HCT116 (cell line): ENCODE measurements around the gene GRHL3. TPM values are rescaled to one million over a fixed set of nuclear protein-coding genes. Genes with fewer than 3 reads are reported as not detected.

ENCODE experiments used
- ATAC-seq: fragments of 200-7000 bp; cut with Tn5 transposase; 2 replicates; pipeline ENCODE4 v1.9.1; 2020; ENCODE audit warnings: mild to moderate bottlenecking, moderate library complexity
- BruUV-seq: library from RNA; stranded (reverse); fragments of 400-500 nt; replicated peaks from 2 replicates; lab custom pipeline; 2021; lab: Mats Ljungman, UMichigan
- CTCF ChIA-PET: fragments of 300-600 bp; sonication (Branson Sonifier 250); formaldehyde crosslinking; loops from one replicate; lab custom pipeline; 2021; ENCODE audit warnings: antibody characterized with exemption; lab: Charles Lee
- POLR2A ChIA-PET: fragments of 300-600, 350-600 bp; sonication (Branson Sonifier 250); formaldehyde crosslinking; loops from one replicate; lab custom pipeline; 2021; ENCODE audit warnings: antibody characterized with exemption; lab: Charles Lee
- RAD21 ChIA-PET, 2 experiments: fragments of 300-600 bp; sonication (Branson Sonifier 250); formaldehyde crosslinking; loops; one replicate each; lab custom pipeline; 2023; ENCODE audit warnings: low total read pairs in 2 of 2; ENCODE audit not compliant: uncharacterized antibody in 2 of 2, unreplicated experiment in 2 of 2, low non-redundant PET in 1 of 2; lab: Charles Lee
- DNase-seq: peaks from one replicate; pipeline ENCODE4 v3.0.0-alpha.2; 2010; ENCODE audit warnings: low read depth, low spot score
- H2AFZ ChIP-seq: fragments of 200-600 bp; shearing (Covaris generic), sonication (generic); 2 replicates; pipeline ENCODE4 v1.6.1; 2017; ENCODE audit warnings: low read depth, mixed run types, mixed read lengths, antibody characterized with exemption, low read length; ENCODE audit not compliant: poor library complexity, severe bottlenecking
- H3K27ac ChIP-seq: 2 replicates; pipeline ENCODE4 v1.5.1; 2012; ENCODE audit warnings: low read depth, low read length
- H3K27me3 ChIP-seq: fragments of 200-600 bp; sonication (generic); 2 replicates; pipeline ENCODE4 v1.6.1; 2016; ENCODE audit warnings: mixed run types, low read length, mixed read lengths; ENCODE audit not compliant: insufficient read depth
- H3K36me3 ChIP-seq, 2 experiments: fragments of 200-500 bp in 1 of 2; fragments of 200-600 bp in 1 of 2; sonication (Bioruptor generic) in 1 of 2; sonication (generic) in 1 of 2; 2 replicates each; pipeline versions ENCODE4 v1.5.1 to v1.6.1; 2014 to 2016; ENCODE audit warnings: low read length in 2 of 2, inconsistent platforms in 1 of 2, mixed read lengths in 1 of 2, mixed run types in 1 of 2; ENCODE audit not compliant: insufficient read depth in 2 of 2, control insufficient read depth in 1 of 2
- H3K4me1 ChIP-seq, 2 experiments: fragments of 200-600 bp in 1 of 2; sonication (generic) in 1 of 2; 2 replicates each; pipeline versions ENCODE4 v1.5.1 to v1.6.1; 2012 to 2017; ENCODE audit warnings: low read length in 2 of 2, inconsistent platforms in 1 of 2, mild to moderate bottlenecking in 1 of 2, mixed read lengths in 1 of 2, mixed run types in 1 of 2, moderate library complexity in 1 of 2; ENCODE audit not compliant: insufficient read depth in 2 of 2, control insufficient read depth in 1 of 2
- H3K4me2 ChIP-seq: fragments of 200-600 bp; sonication (generic); 2 replicates; pipeline ENCODE4 v1.6.1; 2017; ENCODE audit warnings: mixed run types, low read length, mixed read lengths
- H3K4me3 ChIP-seq, 2 experiments: fragments of 200-600 bp in 1 of 2; sonication (generic) in 1 of 2; replicated peaks in 1 of 2; 2 replicates each; pipeline ENCODE4 v1.5.1; 2011 to 2016; ENCODE audit warnings: low read length in 2 of 2, control low read depth in 1 of 2, low read depth in 1 of 2, mild to moderate bottlenecking in 1 of 2, mixed read lengths in 1 of 2, mixed run types in 1 of 2
- H3K79me2 ChIP-seq: fragments of 200-600 bp; sonication (generic); 2 replicates; pipeline ENCODE4 v1.6.1; 2017; ENCODE audit warnings: mild to moderate bottlenecking, mixed run types, low read length, moderate library complexity, mixed read lengths; ENCODE audit not compliant: insufficient read depth
- H3K9ac ChIP-seq: fragments of 200-600 bp; sonication (generic); 2 replicates; pipeline ENCODE4 v1.6.1; 2016; ENCODE audit warnings: low read length, mixed read lengths
- H3K9me2 ChIP-seq: fragments of 200-600 bp; sonication (generic), shearing (Covaris generic); 2 replicates; pipeline ENCODE4 v1.6.1; 2017; ENCODE audit warnings: mixed run types, mild to moderate bottlenecking, moderate library complexity; ENCODE audit not compliant: insufficient read depth
- H3K9me3 ChIP-seq, 2 experiments: fragments of 200-500 bp in 1 of 2; fragments of 200-600 bp in 1 of 2; sonication (Bioruptor generic) in 1 of 2; sonication (generic) in 1 of 2; 2 replicates each; pipeline ENCODE4 v1.6.1; 2014 to 2017; ENCODE audit warnings: low read length in 2 of 2, mixed read lengths in 2 of 2, inconsistent platforms in 1 of 2, low read depth in 1 of 2, mild to moderate bottlenecking in 1 of 2, mixed run types in 1 of 2, moderate library complexity in 1 of 2; ENCODE audit not compliant: control insufficient read depth in 1 of 2, insufficient read depth in 1 of 2
- H4K20me1 ChIP-seq: fragments of 200-600 bp; sonication (generic), shearing (Covaris generic); 2 replicates; pipeline ENCODE4 v1.6.1; 2017; ENCODE audit warnings: mixed run types, mild to moderate bottlenecking, moderate library complexity; ENCODE audit not compliant: insufficient read depth
- EGR1 ChIP-seq: IDR thresholded peaks from 2 replicates; pipeline ENCODE4 v1.6.1; 2012; ENCODE audit warnings: low read depth
- ELF1 ChIP-seq: IDR thresholded peaks from 2 replicates; pipeline ENCODE4 v1.6.1; 2012; ENCODE audit warnings: low read depth, borderline replicate concordance
- EZH2 ChIP-seq: fragments of 200-600 bp; sonication (generic); IDR thresholded peaks from 2 replicates; pipeline ENCODE4 v1.6.1; 2017; ENCODE audit warnings: antibody characterized with exemption, mixed run types
- FOSL1 ChIP-seq: IDR thresholded peaks from 2 replicates; pipeline ENCODE4 v1.6.1; 2012; ENCODE audit warnings: low read depth
- JUND ChIP-seq: IDR thresholded peaks from 2 replicates; pipeline ENCODE4 v1.6.1; 2012
- POLR2A ChIP-seq: IDR thresholded peaks from 2 replicates; pipeline ENCODE4 v1.7.0; 2011; ENCODE audit warnings: borderline replicate concordance; ENCODE audit not compliant: insufficient read depth, insufficient read length; ENCODE audit errors: extremely low read depth
- POLR2AphosphoS5 ChIP-seq: IDR thresholded peaks from 2 replicates; pipeline ENCODE4 v1.6.1; 2011; ENCODE audit warnings: mild to moderate bottlenecking, low read depth, low read length, moderate library complexity
- RAD21 ChIP-seq: IDR thresholded peaks from 2 replicates; pipeline ENCODE4 v1.6.1; 2012; ENCODE audit warnings: low read depth, mild to moderate bottlenecking
- TCF7L2 ChIP-seq: IDR thresholded peaks from 2 replicates; pipeline ENCODE4 v1.7.0; 2011; ENCODE audit warnings: borderline replicate concordance, inconsistent platforms; ENCODE audit not compliant: insufficient read depth, insufficient read length; ENCODE audit errors: extremely low read depth
- ZNF274 ChIP-seq: fragments of 200-500 bp; sonication (Bioruptor generic); IDR thresholded peaks from 2 replicates; pipeline ENCODE4 v1.6.1; 2014; ENCODE audit warnings: mild to moderate bottlenecking, low read depth, low read length, inconsistent platforms
- intact Hi-C: fragments of 100-400 bp; cut with micrococcal nuclease; formaldehyde crosslinking; loops from 2 replicates; pipeline ENCODE4 v1.10.0; 2022
- total RNA-seq: library from RNA; stranded (reverse); gene quantifications from one replicate; pipeline ENCODE4 v1.2.1, GENCODE V29; 2021; ENCODE audit not compliant: unreplicated experiment
- TF ChIP-seq, protein P1 (sequence below): IDR thresholded peaks from 2 replicates; pipeline ENCODE4 v1.6.1; 2012
- TF ChIP-seq, protein P2 (sequence below): IDR thresholded peaks from 2 replicates; pipeline ENCODE4 v1.6.1; 2012; ENCODE audit warnings: low read depth
- TF ChIP-seq, protein P3 (sequence below): IDR thresholded peaks from 2 replicates; pipeline ENCODE4 v1.6.1; 2011; ENCODE audit warnings: mild to moderate bottlenecking, low read length, moderate library complexity; ENCODE audit not compliant: insufficient replicate concordance; ENCODE audit errors: extremely low read depth
- TF ChIP-seq, protein P4 (sequence below), 3 experiments: fragments of 200-600 bp in 1 of 3; sonication (generic) in 1 of 3; IDR thresholded peaks in 2 of 3; conservative IDR thresholded peaks in 1 of 3; 2 replicates each; pipeline ENCODE4 v1.5.1; 2012 to 2017; ENCODE audit warnings: low read depth in 2 of 3, low read length in 2 of 3, antibody characterized with exemption in 1 of 3, borderline replicate concordance in 1 of 3, control low read depth in 1 of 3, mild to moderate bottlenecking in 1 of 3, mixed read lengths in 1 of 3, mixed run types in 1 of 3, moderate library complexity in 1 of 3; ENCODE audit not compliant: insufficient read depth in 1 of 3

GRHL3 gene
- total RNA-seq, 1 experiment from 2014 or later, result 1.0 TPM

DNA sequence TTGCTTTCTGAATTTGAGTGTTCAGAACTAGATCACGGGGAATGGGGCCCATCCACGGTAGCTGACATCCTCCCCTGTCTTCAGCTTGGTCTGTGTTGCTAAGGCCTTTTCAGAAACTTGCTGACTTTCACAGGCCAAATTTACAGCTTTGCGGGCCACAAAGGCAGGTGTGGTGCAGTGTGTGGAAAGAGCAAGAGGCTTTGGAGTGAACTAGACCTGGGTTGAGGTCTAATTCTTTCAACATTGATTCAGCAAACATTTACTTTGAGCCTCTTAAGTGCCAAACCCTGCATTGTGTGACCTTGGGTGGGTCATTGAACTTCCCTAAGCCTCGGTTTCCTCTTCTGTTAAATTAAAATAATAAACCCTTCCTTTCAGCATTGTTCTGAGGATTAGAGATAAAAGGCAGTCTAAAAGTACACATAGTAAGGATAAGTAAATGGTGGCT is 70.1 kb downstream of the GRHL3 start:
- no peak for ATAC-seq
- RAD21 ChIA-PET, result interaction anchor here in 1 of 2 experiments (0.7 kb wide), 1 partner anchor 239 kb away, joined by 3 read pairs; no protein-coding TSS in a partner anchor
- CTCF ChIA-PET, result interaction anchor here (1.5 kb wide), 1 partner anchor 187 kb away, joined by 5 read pairs; no protein-coding TSS in a partner anchor

More for the DNA sequence above, 70.1 kb downstream of the GRHL3 start:
- no TSS peak for BruUV-seq
- Histone ChIP-seq H2AFZ (no peak overlapping the region), H3K4me2 (no peak overlapping the region), H3K27me3 (no peaks in the 10 kb centered on the region), H4K20me1 (no peaks in the 10 kb centered on the region), H3K9me3 (no peaks in the 10 kb centered on the region), H3K4me1 (peaks cover 8 to 36% of the 10 kb centered on the region in 2 experiments), H3K79me2 (no peaks in the 10 kb centered on the region), H3K9me2 (no peaks in the 10 kb centered on the region), H3K4me3 (no peak overlapping the region), H3K9ac (no peak overlapping the region), H3K36me3 (no peaks in the 10 kb centered on the region)
- POLR2A ChIA-PET, result no interaction called here
- intact Hi-C loops, result no loop called here
- DNase-seq, result no peak
- TF ChIP-seq JUND, result no peak
- TF ChIP-seq, protein P1, sequence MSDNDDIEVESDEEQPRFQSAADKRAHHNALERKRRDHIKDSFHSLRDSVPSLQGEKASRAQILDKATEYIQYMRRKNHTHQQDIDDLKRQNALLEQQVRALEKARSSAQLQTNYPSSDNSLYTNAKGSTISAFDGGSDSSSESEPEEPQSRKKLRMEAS, result no peak
- TF ChIP-seq POLR2AphosphoS5, result no peak
- TF ChIP-seq, protein P2, sequence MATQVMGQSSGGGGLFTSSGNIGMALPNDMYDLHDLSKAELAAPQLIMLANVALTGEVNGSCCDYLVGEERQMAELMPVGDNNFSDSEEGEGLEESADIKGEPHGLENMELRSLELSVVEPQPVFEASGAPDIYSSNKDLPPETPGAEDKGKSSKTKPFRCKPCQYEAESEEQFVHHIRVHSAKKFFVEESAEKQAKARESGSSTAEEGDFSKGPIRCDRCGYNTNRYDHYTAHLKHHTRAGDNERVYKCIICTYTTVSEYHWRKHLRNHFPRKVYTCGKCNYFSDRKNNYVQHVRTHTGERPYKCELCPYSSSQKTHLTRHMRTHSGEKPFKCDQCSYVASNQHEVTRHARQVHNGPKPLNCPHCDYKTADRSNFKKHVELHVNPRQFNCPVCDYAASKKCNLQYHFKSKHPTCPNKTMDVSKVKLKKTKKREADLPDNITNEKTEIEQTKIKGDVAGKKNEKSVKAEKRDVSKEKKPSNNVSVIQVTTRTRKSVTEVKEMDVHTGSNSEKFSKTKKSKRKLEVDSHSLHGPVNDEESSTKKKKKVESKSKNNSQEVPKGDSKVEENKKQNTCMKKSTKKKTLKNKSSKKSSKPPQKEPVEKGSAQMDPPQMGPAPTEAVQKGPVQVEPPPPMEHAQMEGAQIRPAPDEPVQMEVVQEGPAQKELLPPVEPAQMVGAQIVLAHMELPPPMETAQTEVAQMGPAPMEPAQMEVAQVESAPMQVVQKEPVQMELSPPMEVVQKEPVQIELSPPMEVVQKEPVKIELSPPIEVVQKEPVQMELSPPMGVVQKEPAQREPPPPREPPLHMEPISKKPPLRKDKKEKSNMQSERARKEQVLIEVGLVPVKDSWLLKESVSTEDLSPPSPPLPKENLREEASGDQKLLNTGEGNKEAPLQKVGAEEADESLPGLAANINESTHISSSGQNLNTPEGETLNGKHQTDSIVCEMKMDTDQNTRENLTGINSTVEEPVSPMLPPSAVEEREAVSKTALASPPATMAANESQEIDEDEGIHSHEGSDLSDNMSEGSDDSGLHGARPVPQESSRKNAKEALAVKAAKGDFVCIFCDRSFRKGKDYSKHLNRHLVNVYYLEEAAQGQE, result no peak
- no peak for TF ChIP-seq FOSL1
- TF ChIP-seq, protein P3, sequence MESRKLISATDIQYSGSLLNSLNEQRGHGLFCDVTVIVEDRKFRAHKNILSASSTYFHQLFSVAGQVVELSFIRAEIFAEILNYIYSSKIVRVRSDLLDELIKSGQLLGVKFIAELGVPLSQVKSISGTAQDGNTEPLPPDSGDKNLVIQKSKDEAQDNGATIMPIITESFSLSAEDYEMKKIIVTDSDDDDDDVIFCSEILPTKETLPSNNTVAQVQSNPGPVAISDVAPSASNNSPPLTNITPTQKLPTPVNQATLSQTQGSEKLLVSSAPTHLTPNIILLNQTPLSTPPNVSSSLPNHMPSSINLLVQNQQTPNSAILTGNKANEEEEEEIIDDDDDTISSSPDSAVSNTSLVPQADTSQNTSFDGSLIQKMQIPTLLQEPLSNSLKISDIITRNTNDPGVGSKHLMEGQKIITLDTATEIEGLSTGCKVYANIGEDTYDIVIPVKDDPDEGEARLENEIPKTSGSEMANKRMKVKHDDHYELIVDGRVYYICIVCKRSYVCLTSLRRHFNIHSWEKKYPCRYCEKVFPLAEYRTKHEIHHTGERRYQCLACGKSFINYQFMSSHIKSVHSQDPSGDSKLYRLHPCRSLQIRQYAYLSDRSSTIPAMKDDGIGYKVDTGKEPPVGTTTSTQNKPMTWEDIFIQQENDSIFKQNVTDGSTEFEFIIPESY, result no peak
- TF ChIP-seq EGR1, result no peak
- TF ChIP-seq ZNF274, result no peak
- no peak for TF ChIP-seq EZH2
- no peak for TF ChIP-seq TCF7L2
- TF ChIP-seq RAD21, result no peak
- TF ChIP-seq ELF1, result no peak
- no peak for TF ChIP-seq POLR2A
- TF ChIP-seq, protein P4, sequence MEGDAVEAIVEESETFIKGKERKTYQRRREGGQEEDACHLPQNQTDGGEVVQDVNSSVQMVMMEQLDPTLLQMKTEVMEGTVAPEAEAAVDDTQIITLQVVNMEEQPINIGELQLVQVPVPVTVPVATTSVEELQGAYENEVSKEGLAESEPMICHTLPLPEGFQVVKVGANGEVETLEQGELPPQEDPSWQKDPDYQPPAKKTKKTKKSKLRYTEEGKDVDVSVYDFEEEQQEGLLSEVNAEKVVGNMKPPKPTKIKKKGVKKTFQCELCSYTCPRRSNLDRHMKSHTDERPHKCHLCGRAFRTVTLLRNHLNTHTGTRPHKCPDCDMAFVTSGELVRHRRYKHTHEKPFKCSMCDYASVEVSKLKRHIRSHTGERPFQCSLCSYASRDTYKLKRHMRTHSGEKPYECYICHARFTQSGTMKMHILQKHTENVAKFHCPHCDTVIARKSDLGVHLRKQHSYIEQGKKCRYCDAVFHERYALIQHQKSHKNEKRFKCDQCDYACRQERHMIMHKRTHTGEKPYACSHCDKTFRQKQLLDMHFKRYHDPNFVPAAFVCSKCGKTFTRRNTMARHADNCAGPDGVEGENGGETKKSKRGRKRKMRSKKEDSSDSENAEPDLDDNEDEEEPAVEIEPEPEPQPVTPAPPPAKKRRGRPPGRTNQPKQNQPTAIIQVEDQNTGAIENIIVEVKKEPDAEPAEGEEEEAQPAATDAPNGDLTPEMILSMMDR (IDR thresholded peaks at IDR 0.05 in 2 of 3, conservative IDR thresholded peaks at IDR 0.05 in 1 of 3; ENCODE audit: borderline replicate concordance in 1 of 3, insufficient read depth in 1 of 3, low read depth in 2 of 3, low read length in 2 of 3), result no peak
- TF ChIP-seq, all 23 proteins: peak for 0
- no peak overlapping the region for H3K27ac ChIP-seq
